ENCODE measurements around the gene ZNF568. TPM values are rescaled to one million over a fixed set of nuclear protein-coding genes. Genes with fewer than 3 reads are reported as not detected.

Gene ZNF568
- total RNA-seq, 2 donors from 2014 or later = 6.2 to 6.8 TPM

DNA sequence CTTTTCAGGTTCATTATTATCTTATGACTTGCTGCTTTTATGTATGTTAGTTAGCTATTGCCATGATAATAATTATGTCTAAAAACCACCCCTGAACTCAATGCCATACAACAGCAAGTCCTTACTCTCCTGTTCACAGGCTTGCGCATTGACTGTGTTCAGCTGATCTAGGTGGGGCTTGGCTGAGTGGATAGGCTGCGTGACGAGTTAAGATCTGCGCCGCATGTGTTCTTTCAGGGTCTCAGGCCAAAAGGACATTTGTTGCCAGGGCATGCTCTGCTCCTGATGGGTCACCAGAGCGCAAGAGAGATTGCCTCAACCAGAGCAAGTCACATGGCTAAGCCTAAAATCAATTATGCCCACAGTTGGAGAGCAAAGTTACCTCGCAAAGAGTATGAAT, 859 bp downstream of the ZNF568 start:
- Histone ChIP-seq H3K9me3 (peaks cover 0 to 15% of the 10 kb centered on the region in 2 donors), H3K36me3 (peaks cover 32% of the 10 kb centered on the region), H3K4me1 (peaks cover 0 to 14% of the 10 kb centered on the region in 2 donors), H3K27me3 (no peaks in the 10 kb centered on the region), H3K27ac (peak overlapping the region; percentile 93 to 98), H3K4me3 (peak overlapping the region; percentile 78 to 87)
- TF ChIP-seq, protein P1, sequence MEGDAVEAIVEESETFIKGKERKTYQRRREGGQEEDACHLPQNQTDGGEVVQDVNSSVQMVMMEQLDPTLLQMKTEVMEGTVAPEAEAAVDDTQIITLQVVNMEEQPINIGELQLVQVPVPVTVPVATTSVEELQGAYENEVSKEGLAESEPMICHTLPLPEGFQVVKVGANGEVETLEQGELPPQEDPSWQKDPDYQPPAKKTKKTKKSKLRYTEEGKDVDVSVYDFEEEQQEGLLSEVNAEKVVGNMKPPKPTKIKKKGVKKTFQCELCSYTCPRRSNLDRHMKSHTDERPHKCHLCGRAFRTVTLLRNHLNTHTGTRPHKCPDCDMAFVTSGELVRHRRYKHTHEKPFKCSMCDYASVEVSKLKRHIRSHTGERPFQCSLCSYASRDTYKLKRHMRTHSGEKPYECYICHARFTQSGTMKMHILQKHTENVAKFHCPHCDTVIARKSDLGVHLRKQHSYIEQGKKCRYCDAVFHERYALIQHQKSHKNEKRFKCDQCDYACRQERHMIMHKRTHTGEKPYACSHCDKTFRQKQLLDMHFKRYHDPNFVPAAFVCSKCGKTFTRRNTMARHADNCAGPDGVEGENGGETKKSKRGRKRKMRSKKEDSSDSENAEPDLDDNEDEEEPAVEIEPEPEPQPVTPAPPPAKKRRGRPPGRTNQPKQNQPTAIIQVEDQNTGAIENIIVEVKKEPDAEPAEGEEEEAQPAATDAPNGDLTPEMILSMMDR (IDR thresholded peaks at IDR 0.05) = no peak
- DNase-seq (ENCODE audit: low spot score) = no peak

DNA sequence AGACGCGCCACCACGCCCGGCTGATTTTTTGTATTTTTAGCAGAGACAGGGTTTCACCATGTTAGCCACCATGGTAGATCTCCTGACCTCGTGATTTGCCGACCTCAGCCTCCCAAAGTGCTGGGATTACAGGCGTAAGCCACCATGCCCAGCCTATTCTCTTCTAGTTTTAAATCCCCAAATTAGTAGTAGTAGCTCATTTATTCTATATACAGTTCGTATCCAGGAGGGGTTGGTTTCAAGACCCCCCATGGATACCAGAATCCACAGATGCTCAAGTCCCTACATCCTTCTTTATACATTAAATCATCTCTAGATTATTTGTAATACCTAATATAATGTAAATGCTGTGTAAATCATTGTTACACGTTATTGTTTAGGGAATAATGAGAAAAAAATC, 2.0 kb downstream of the ZNF568 start:
- Histone ChIP-seq H3K36me3 (peaks cover 40% of the 10 kb centered on the region), H3K27ac (no peak overlapping the region), H3K27me3 (no peaks in the 10 kb centered on the region), H3K9me3 (peaks cover 0 to 14% of the 10 kb centered on the region in 2 donors), H3K4me3 (no peak overlapping the region), H3K4me1 (peaks cover 0 to 14% of the 10 kb centered on the region in 2 donors)
- DNase-seq (ENCODE audit: low spot score) = no peak
- TF ChIP-seq, protein P1 (IDR thresholded peaks at IDR 0.05) = no peak

DNA sequence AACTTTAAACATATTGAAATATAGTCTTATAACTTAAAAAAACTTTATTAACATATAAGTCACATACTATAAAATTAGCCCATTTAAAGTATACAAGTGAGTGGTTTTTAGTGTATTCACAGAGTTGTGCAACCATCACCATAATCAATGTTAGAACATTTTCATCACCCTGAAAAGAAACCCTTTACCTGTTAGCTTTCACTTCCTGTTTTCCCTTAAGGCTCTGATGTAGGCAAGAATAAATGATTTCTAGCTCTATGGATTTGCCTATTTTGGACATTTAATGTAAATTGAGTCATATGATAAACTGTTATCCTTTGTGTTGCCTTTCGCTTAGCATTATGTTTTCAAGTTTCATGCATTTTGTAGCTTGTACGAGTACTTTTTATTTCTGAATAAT, 15.6 kb downstream of the ZNF568 start:
- no peak overlapping the region for H3K27ac ChIP-seq
- no peaks in the 10 kb centered on the region for H3K4me1 ChIP-seq
- no peak for DNase-seq (ENCODE audit: low spot score)
- H3K27me3 ChIP-seq = no peaks in the 10 kb centered on the region
- no peak overlapping the region for H3K4me3 ChIP-seq
- H3K9me3 ChIP-seq = peaks cover 0 to 64% of the 10 kb centered on the region in 2 donors
- H3K36me3 ChIP-seq = peaks cover 16% of the 10 kb centered on the region
- TF ChIP-seq, protein P1 (IDR thresholded peaks at IDR 0.05) = no peak

- TF ChIP-seq, protein P1 (IDR thresholded peaks at IDR 0.05) = no peak
- H3K9me3 ChIP-seq = peaks cover 0 to 79% of the 10 kb centered on the region in 2 donors
- no peak overlapping the region for H3K4me3 ChIP-seq
- H3K27me3 ChIP-seq = no peaks in the 10 kb centered on the region
- H3K4me1 ChIP-seq = no peaks in the 10 kb centered on the region
- no peak for DNase-seq (ENCODE audit: low spot score)
- H3K27ac ChIP-seq = no peak overlapping the region
- peaks cover 77% of the 10 kb centered on the region for H3K36me3 ChIP-seq
Measured at GRCh38 chr19:36939153-36939552, 23.0 kb downstream of the ZNF568 start.

GRCh38 chr19:36950335-36951119, 34.4 kb downstream of the ZNF568 start:
- Histone ChIP-seq H3K36me3 (peaks cover 57% of the 10 kb centered on the region), H3K4me3 (no peak overlapping the region)
- DNase-seq (ENCODE audit: low spot score) = no peak

More at GRCh38 chr19:36950335-36951119, 34.4 kb downstream of the ZNF568 start:
- H3K4me1 ChIP-seq = no peaks in the 10 kb centered on the region
- no peaks in the 10 kb centered on the region for H3K27me3 ChIP-seq
- no peak overlapping the region for H3K27ac ChIP-seq
- peaks cover 23 to 95% of the 10 kb centered on the region in 2 donors for H3K9me3 ChIP-seq
- TF ChIP-seq, protein P1 (IDR thresholded peaks at IDR 0.05) = no peak
